H54 (cell line): ENCODE results near the gene CCNH.

Experiments used
- DNase-seq: peaks from one replicate; pipeline ENCODE4 v3.0.0; 2011; ENCODE audit warnings: low spot score, mixed read lengths; ENCODE audit not compliant: insufficient read length
- FAIRE-seq: peaks from 3 replicates; lab custom pipeline; 2011; peaks lifted over from hg19 to GRCh38; lab: Jason Lieb, UNC
- POLR2A ChIP-seq: IDR thresholded peaks from 2 replicates; pipeline ENCODE4 v1.6.1; 2011; ENCODE audit warnings: low read depth, mild to moderate bottlenecking, low read length

The CCNH gene

DNA sequence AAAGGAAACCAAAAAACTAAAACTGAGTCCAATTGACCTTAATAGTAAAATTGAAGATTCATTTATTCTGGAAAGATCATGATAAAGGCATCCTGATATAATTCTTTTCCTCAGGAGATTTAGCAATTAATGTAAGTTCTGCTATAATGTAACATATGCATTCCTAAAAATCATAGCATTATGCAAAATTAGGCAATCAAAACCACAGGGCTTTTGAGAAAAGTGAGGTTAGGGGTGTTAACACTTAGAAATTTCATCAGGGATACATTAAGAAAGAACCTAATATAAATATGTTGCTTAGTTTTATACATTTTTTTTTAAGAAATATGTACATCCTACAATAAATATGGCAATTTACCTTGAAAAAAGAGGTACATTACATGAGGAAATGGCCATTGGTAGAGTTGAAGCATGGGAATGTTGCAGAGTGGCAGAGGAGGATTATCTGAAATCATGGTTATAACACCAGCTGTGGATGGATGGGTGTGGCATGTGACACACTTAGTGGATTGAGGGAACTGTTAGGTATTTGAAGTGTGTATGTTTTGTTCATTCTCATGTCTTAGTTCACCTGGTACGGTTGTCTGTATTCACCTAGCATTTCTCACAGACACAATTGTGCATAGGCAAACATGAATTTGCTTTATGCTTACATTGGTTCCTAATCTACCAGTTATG lies 51.1 kb downstream of the CCNH start:
- TF ChIP-seq POLR2A, result no peak
- FAIRE-seq (peak; percentile 58), DNase-seq (no peak)

DNA sequence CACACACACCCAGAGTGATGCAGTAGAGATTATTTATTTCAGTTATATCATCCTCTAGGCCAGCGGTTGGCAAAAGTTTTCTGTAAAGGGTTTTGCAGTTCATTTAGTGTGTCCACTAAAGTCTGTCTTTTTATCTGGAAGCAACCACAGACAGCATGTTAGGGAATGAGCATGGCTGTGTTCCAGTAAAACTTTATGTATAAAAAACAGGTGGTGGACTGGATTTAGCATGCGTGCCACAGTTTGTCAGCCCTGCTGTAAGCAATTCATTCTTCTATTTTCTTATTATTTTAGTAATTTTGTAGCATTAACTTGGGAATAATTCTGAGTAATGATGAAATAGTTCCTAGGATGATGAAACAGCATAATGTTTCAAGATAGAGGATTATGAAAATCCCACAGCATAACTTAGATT lies 51.7 kb downstream of the CCNH start:
- DNase-seq (no peak), FAIRE-seq (no peak)
- no peak for TF ChIP-seq POLR2A

DNA sequence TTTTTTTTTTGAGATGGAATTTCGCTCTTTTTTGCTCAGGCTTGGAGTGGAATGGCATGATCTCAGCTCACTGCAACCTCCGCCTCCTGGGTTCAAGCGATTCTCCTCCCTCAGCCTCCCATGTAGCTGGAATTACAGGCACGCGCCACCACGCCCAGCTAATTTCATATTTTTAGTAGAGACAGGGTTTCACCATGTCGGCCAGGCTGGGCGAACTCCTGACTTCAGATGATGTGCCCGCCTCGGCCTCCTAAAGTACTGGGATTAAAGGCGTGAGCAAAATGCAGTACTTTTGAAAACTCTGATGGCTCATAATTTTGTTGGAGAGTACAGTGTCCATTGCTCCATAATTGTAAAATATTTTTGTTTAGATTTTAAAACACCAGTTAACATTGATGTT lies 52.6 kb downstream of the CCNH start:
- DNase-seq, result no peak
- FAIRE-seq, result no peak
- TF ChIP-seq POLR2A, result no peak

DNA sequence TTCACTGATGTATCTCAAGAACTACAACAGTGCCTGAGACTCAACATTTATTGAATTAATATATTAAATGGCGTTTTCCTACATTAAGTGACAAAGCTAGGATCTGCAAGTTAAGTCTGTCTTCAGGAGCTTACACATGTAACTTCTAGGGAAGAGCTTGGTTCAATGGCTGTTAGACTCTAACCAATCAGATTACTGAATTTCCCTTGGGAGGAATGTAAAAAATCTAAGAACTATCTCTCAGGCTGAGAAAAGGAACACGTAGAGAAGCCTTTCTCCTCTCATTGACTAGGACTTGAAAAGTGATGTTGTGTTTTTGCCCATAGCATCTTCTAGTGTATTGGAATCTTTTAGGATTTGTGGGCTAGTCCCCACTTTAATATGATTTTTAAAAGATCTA lies 53.6 kb downstream of the CCNH start:
- TF ChIP-seq POLR2A, result no peak
- no peak for DNase-seq
- no peak for FAIRE-seq

DNA sequence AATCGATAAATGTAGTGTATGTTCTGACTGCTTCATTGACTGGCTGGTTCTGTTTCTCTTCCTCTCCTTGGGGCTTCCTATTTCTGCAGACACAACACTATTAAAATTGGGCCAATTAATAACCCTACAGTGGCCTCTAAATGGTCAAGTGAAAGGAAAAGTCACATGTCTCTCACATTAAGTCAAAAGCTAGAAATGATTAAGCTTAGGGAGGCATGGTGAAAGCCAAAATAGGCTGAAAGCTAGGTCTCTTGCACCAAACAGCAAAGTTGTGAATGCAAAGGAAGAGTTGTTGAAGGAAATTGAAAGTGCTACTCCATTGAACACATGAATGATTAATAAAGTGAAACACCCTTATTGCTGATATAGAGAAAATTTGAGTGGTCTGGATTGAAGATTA lies 58.2 kb downstream of the CCNH start:
- no peak for TF ChIP-seq POLR2A
- no peak for DNase-seq
- FAIRE-seq, result no peak

DNA sequence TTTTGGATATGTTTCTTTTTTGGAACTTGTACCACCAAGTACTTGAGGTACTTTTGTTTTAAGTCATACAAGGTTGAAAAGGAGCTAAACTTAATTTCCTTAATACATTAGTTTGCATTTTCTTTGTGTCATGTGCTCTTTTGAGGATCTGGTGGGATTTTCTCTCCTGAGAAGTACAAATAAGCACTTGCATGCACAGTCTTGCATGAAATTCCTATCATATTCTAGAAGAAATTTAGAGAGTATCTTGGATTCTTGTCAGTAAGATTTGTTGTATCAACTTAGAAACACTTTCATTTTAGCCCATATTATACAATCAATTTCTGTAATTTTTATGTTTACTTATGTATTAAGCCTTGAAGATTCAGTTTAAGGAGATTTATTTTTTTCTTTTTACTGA lies 64.9 kb downstream of the CCNH start:
- FAIRE-seq (no peak), DNase-seq (no peak)
- no peak for TF ChIP-seq POLR2A

DNA sequence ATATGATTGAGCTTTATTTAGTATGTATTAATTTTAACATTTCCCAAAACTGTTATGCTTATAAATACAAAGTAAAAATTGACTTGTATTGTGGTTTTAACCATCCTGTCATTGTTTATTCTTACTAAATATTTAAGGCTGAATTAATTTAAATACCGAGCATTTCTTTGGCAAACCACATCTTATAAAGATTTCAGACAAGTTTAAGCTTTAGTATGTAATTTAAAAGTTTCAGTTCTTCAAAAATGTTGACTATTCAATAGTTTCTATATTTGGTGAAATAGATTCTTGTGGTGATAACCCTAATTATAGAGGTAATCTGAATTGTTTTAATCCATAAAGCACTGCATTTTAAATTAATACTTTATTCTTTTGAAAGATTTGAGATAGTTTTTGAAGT lies 65.5 kb downstream of the CCNH start:
- DNase-seq, result no peak
- TF ChIP-seq POLR2A, result no peak
- FAIRE-seq, result no peak
